GM13977 (cell line): ENCODE data around the gene SUN2.

Experiments
- DNase-seq: peaks from one replicate; pipeline ENCODE4 v3.0.0; 2012; ENCODE audit warnings: low spot score
- CTCF ChIP-seq: IDR thresholded peaks from 2 replicates; pipeline ENCODE4 v1.5.1; 2012; ENCODE audit warnings: mild to moderate bottlenecking, control low read depth; ENCODE audit not compliant: insufficient read depth; ENCODE audit errors: extremely low read depth, missing control alignments
- in situ Hi-C: fragments of 300-500 bp; cut with MboI; formaldehyde crosslinking; loops from one replicate; pipeline ENCODE4 v1.12.0; 2022; ENCODE audit warnings: low sequenced_read_pairs, low pct_unique_long_range_greater_than_20kb, mixed read lengths, inconsistent platforms; ENCODE audit not compliant: unreplicated experiment

The SUN2 gene

GRCh38 chr22:38727123-38727522 is 28.7 kb downstream of the SUN2 start:
- DNase-seq, result no peak
- in situ Hi-C loops, result no loop called here
- no peak for TF ChIP-seq CTCF

- in situ Hi-C loops, result no loop called here
- DNase-seq, result no peak
- no peak for TF ChIP-seq CTCF
These were observed 29.7 kb downstream of the SUN2 start for GRCh38 chr22:38725900-38726655.

GRCh38 chr22:38724926-38725571 is 30.7 kb downstream of the SUN2 start:
- DNase-seq, result no peak

GRCh38 chr22:38724176-38724575 is 31.6 kb downstream of the SUN2 start:
- in situ Hi-C loops, result no loop called here
- TF ChIP-seq CTCF, result no peak

More at GRCh38 chr22:38724926-38725571, 30.7 kb downstream of the SUN2 start:
- TF ChIP-seq CTCF, result peak; percentile 41
- in situ Hi-C loops, result no loop called here

GRCh38 chr22:38721551-38721950 is 34.2 kb downstream of the SUN2 start:
- TF ChIP-seq CTCF, result no peak
- in situ Hi-C loops, result no loop called here
- DNase-seq, result no peak

More at GRCh38 chr22:38724176-38724575, 31.6 kb downstream of the SUN2 start:
- no peak for DNase-seq

- no peak for TF ChIP-seq CTCF
- DNase-seq, result no peak
- in situ Hi-C loops, result no loop called here
These were observed 35.4 kb downstream of the SUN2 start for GRCh38 chr22:38720350-38720749.
